HCT116 (cell line): ENCODE results near the gene DNAJB1. TPM values are rescaled to one million over a fixed set of nuclear protein-coding genes. Genes with fewer than 3 reads are reported as not detected.

Source experiments
- ATAC-seq: fragments of 200-7000 bp; cut with Tn5 transposase; 2 replicates; pipeline ENCODE4 v1.9.1; 2020; ENCODE audit warnings: mild to moderate bottlenecking, moderate library complexity
- BruUV-seq: library from RNA; stranded (reverse); fragments of 400-500 nt; replicated peaks from 2 replicates; lab custom pipeline; 2021; lab: Mats Ljungman, UMichigan
- CTCF ChIA-PET: fragments of 300-600 bp; sonication (Branson Sonifier 250); formaldehyde crosslinking; loops from one replicate; lab custom pipeline; 2021; ENCODE audit warnings: antibody characterized with exemption; lab: Charles Lee
- POLR2A ChIA-PET: fragments of 300-600, 350-600 bp; sonication (Branson Sonifier 250); formaldehyde crosslinking; loops from one replicate; lab custom pipeline; 2021; ENCODE audit warnings: antibody characterized with exemption; lab: Charles Lee
- RAD21 ChIA-PET, 2 experiments: fragments of 300-600 bp; sonication (Branson Sonifier 250); formaldehyde crosslinking; loops; one replicate each; lab custom pipeline; 2023; ENCODE audit warnings: low total read pairs in 2 of 2; ENCODE audit not compliant: uncharacterized antibody in 2 of 2, unreplicated experiment in 2 of 2, low non-redundant PET in 1 of 2; lab: Charles Lee
- DNase-seq: peaks from one replicate; pipeline ENCODE4 v3.0.0-alpha.2; 2010; ENCODE audit warnings: low read depth, low spot score
- H2AFZ ChIP-seq: fragments of 200-600 bp; shearing (Covaris generic), sonication (generic); 2 replicates; pipeline ENCODE4 v1.6.1; 2017; ENCODE audit warnings: low read depth, mixed run types, mixed read lengths, antibody characterized with exemption, low read length; ENCODE audit not compliant: poor library complexity, severe bottlenecking
- H3K27ac ChIP-seq: 2 replicates; pipeline ENCODE4 v1.5.1; 2012; ENCODE audit warnings: low read depth, low read length
- H3K27me3 ChIP-seq: fragments of 200-600 bp; sonication (generic); 2 replicates; pipeline ENCODE4 v1.6.1; 2016; ENCODE audit warnings: mixed run types, low read length, mixed read lengths; ENCODE audit not compliant: insufficient read depth
- H3K36me3 ChIP-seq, 2 experiments: fragments of 200-500 bp in 1 of 2; fragments of 200-600 bp in 1 of 2; sonication (Bioruptor generic) in 1 of 2; sonication (generic) in 1 of 2; 2 replicates each; pipeline versions ENCODE4 v1.5.1 to v1.6.1; 2014 to 2016; ENCODE audit warnings: low read length in 2 of 2, inconsistent platforms in 1 of 2, mixed read lengths in 1 of 2, mixed run types in 1 of 2; ENCODE audit not compliant: insufficient read depth in 2 of 2, control insufficient read depth in 1 of 2
- H3K4me1 ChIP-seq, 2 experiments: fragments of 200-600 bp in 1 of 2; sonication (generic) in 1 of 2; 2 replicates each; pipeline versions ENCODE4 v1.5.1 to v1.6.1; 2012 to 2017; ENCODE audit warnings: low read length in 2 of 2, inconsistent platforms in 1 of 2, mild to moderate bottlenecking in 1 of 2, mixed read lengths in 1 of 2, mixed run types in 1 of 2, moderate library complexity in 1 of 2; ENCODE audit not compliant: insufficient read depth in 2 of 2, control insufficient read depth in 1 of 2
- H3K4me2 ChIP-seq: fragments of 200-600 bp; sonication (generic); 2 replicates; pipeline ENCODE4 v1.6.1; 2017; ENCODE audit warnings: mixed run types, low read length, mixed read lengths
- H3K4me3 ChIP-seq, 2 experiments: fragments of 200-600 bp in 1 of 2; sonication (generic) in 1 of 2; replicated peaks in 1 of 2; 2 replicates each; pipeline ENCODE4 v1.5.1; 2011 to 2016; ENCODE audit warnings: low read length in 2 of 2, control low read depth in 1 of 2, low read depth in 1 of 2, mild to moderate bottlenecking in 1 of 2, mixed read lengths in 1 of 2, mixed run types in 1 of 2
- H3K79me2 ChIP-seq: fragments of 200-600 bp; sonication (generic); 2 replicates; pipeline ENCODE4 v1.6.1; 2017; ENCODE audit warnings: mild to moderate bottlenecking, mixed run types, low read length, moderate library complexity, mixed read lengths; ENCODE audit not compliant: insufficient read depth
- H3K9ac ChIP-seq: fragments of 200-600 bp; sonication (generic); 2 replicates; pipeline ENCODE4 v1.6.1; 2016; ENCODE audit warnings: low read length, mixed read lengths
- H3K9me2 ChIP-seq: fragments of 200-600 bp; sonication (generic), shearing (Covaris generic); 2 replicates; pipeline ENCODE4 v1.6.1; 2017; ENCODE audit warnings: mixed run types, mild to moderate bottlenecking, moderate library complexity; ENCODE audit not compliant: insufficient read depth
- H3K9me3 ChIP-seq, 2 experiments: fragments of 200-500 bp in 1 of 2; fragments of 200-600 bp in 1 of 2; sonication (Bioruptor generic) in 1 of 2; sonication (generic) in 1 of 2; 2 replicates each; pipeline ENCODE4 v1.6.1; 2014 to 2017; ENCODE audit warnings: low read length in 2 of 2, mixed read lengths in 2 of 2, inconsistent platforms in 1 of 2, low read depth in 1 of 2, mild to moderate bottlenecking in 1 of 2, mixed run types in 1 of 2, moderate library complexity in 1 of 2; ENCODE audit not compliant: control insufficient read depth in 1 of 2, insufficient read depth in 1 of 2
- H4K20me1 ChIP-seq: fragments of 200-600 bp; sonication (generic), shearing (Covaris generic); 2 replicates; pipeline ENCODE4 v1.6.1; 2017; ENCODE audit warnings: mixed run types, mild to moderate bottlenecking, moderate library complexity; ENCODE audit not compliant: insufficient read depth
- CBX3 ChIP-seq: IDR thresholded peaks from 2 replicates; pipeline ENCODE4 v1.6.1; 2012; ENCODE audit warnings: low read depth
- CEBPB ChIP-seq: IDR thresholded peaks from 2 replicates; pipeline ENCODE4 v1.6.1; 2012; ENCODE audit warnings: low read depth
- ELF1 ChIP-seq: IDR thresholded peaks from 2 replicates; pipeline ENCODE4 v1.6.1; 2012; ENCODE audit warnings: low read depth, borderline replicate concordance
- EZH2phosphoT487 ChIP-seq: fragments of 200-600 bp; IDR thresholded peaks from 2 replicates; pipeline ENCODE4 v1.6.1; 2018; ENCODE audit warnings: antibody characterized with exemption, borderline replicate concordance
- JUND ChIP-seq: IDR thresholded peaks from 2 replicates; pipeline ENCODE4 v1.6.1; 2012
- RAD21 ChIP-seq: IDR thresholded peaks from 2 replicates; pipeline ENCODE4 v1.6.1; 2012; ENCODE audit warnings: low read depth, mild to moderate bottlenecking
- SIN3A ChIP-seq: IDR thresholded peaks from 2 replicates; pipeline ENCODE4 v1.6.1; 2012; ENCODE audit warnings: low read depth
- SP1 ChIP-seq: IDR thresholded peaks from 2 replicates; pipeline ENCODE4 v1.6.1; 2012; ENCODE audit warnings: low read depth
- SRF ChIP-seq: IDR thresholded peaks from 2 replicates; pipeline ENCODE4 v1.6.1; 2012; ENCODE audit warnings: low read depth
- TCF7L2 ChIP-seq: IDR thresholded peaks from 2 replicates; pipeline ENCODE4 v1.7.0; 2011; ENCODE audit warnings: borderline replicate concordance, inconsistent platforms; ENCODE audit not compliant: insufficient read depth, insufficient read length; ENCODE audit errors: extremely low read depth
- YY1 ChIP-seq: IDR thresholded peaks from 2 replicates; pipeline ENCODE4 v1.6.1; 2011; ENCODE audit warnings: low read length, low read depth, moderate library complexity, mild to moderate bottlenecking; ENCODE audit not compliant: insufficient replicate concordance; ENCODE audit errors: extremely low read depth
- intact Hi-C: fragments of 100-400 bp; cut with micrococcal nuclease; formaldehyde crosslinking; loops from 2 replicates; pipeline ENCODE4 v1.10.0; 2022
- total RNA-seq: library from RNA; stranded (reverse); gene quantifications from one replicate; pipeline ENCODE4 v1.2.1, GENCODE V29; 2021; ENCODE audit not compliant: unreplicated experiment
- TF ChIP-seq, protein P1 (sequence below): IDR thresholded peaks from 2 replicates; pipeline ENCODE4 v1.6.1; 2011; ENCODE audit warnings: mild to moderate bottlenecking, low read length, moderate library complexity; ENCODE audit not compliant: insufficient replicate concordance; ENCODE audit errors: extremely low read depth
- TF ChIP-seq, protein P2 (sequence below), 3 experiments: fragments of 200-600 bp in 1 of 3; sonication (generic) in 1 of 3; IDR thresholded peaks in 2 of 3; conservative IDR thresholded peaks in 1 of 3; 2 replicates each; pipeline ENCODE4 v1.5.1; 2012 to 2017; ENCODE audit warnings: low read depth in 2 of 3, low read length in 2 of 3, antibody characterized with exemption in 1 of 3, borderline replicate concordance in 1 of 3, control low read depth in 1 of 3, mild to moderate bottlenecking in 1 of 3, mixed read lengths in 1 of 3, mixed run types in 1 of 3, moderate library complexity in 1 of 3; ENCODE audit not compliant: insufficient read depth in 1 of 3
- TF ChIP-seq, protein P3 (sequence below): IDR thresholded peaks from 2 replicates; pipeline ENCODE4 v1.6.1; 2012

DNAJB1 gene
- total RNA-seq, 1 experiment from 2014 or later: 175 TPM

DNA sequence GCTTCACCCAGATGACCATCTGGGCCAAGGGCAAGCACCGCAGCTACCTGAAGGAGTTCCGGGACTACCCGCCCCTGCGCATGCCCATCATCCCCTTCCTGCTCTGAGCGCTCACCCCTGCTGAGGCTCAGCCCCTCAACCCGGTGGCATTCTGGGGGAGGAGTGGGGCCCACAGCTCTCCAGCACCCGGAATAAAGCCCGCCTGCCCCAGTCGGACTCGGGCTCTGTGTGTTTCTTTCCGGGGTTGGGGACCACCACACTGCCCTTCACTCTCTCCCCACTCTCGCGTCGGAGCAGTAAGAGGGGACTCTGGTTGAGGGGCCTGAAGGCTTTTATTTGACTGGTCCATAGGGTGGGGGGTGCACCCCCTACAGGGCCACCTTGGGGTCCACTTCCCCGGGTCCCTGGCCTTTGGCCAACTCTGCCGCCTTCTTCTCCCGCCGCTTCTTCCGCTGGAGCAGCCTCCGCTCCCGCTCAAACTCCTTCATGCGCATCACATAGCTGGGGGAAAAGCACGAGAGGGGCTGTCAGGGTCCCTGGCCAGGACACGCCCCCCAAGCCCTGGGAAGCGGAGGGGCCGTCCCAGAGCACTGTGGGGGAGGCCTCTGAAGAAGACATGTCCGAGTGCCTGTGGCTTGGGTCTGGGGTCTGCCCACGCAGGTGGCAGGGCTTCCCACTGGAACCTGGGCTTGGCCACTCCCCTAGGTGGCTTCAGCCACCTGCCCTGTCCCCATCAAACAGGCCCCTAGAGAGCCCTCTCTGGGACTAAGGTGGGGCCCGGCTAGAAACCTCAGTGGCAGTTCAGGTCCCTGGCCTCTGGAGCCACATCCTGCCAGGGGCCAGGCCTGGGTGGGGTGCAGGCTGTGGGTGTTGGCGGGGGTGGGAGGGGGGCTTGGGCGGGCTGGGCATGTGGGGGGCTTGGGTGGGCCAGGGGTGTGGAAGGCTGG is 47.8 kb upstream of the DNAJB1 start:
- H3K36me3 ChIP-seq: peaks cover 0 to 4% of the 10 kb centered on the region in 2 experiments; a peak in 2 of 4 replicates
- ChIA-PET CTCF (no interaction called here), POLR2A (no interaction called here), RAD21 (no interaction called here)
- intact Hi-C loops: no loop called here
- H2AFZ ChIP-seq: no peak overlapping the region
- H3K9me2 ChIP-seq: no peaks in the 10 kb centered on the region
- H3K4me3 ChIP-seq: no peak overlapping the region
- no peak overlapping the region for H3K9ac ChIP-seq
- H3K27me3 ChIP-seq: no peaks in the 10 kb centered on the region
- H3K9me3 ChIP-seq: no peaks in the 10 kb centered on the region
- H3K79me2 ChIP-seq: peaks cover 53% of the 10 kb centered on the region
- no peaks in the 10 kb centered on the region for H4K20me1 ChIP-seq
- ATAC-seq: no peak
- peaks cover 11 to 25% of the 10 kb centered on the region in 2 experiments; a peak in 3 of 4 replicates for H3K4me1 ChIP-seq
- TF ChIP-seq ELF1 (no peak), EZH2phosphoT487 (no peak), CBX3 (no peak), SIN3A (no peak), SP1 (no peak), JUND (no peak), SRF (no peak), RAD21 (no peak), CEBPB (no peak), YY1 (no peak), TCF7L2 (no peak)
- TF ChIP-seq, protein P1, sequence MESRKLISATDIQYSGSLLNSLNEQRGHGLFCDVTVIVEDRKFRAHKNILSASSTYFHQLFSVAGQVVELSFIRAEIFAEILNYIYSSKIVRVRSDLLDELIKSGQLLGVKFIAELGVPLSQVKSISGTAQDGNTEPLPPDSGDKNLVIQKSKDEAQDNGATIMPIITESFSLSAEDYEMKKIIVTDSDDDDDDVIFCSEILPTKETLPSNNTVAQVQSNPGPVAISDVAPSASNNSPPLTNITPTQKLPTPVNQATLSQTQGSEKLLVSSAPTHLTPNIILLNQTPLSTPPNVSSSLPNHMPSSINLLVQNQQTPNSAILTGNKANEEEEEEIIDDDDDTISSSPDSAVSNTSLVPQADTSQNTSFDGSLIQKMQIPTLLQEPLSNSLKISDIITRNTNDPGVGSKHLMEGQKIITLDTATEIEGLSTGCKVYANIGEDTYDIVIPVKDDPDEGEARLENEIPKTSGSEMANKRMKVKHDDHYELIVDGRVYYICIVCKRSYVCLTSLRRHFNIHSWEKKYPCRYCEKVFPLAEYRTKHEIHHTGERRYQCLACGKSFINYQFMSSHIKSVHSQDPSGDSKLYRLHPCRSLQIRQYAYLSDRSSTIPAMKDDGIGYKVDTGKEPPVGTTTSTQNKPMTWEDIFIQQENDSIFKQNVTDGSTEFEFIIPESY: no peak
- TF ChIP-seq, protein P2, sequence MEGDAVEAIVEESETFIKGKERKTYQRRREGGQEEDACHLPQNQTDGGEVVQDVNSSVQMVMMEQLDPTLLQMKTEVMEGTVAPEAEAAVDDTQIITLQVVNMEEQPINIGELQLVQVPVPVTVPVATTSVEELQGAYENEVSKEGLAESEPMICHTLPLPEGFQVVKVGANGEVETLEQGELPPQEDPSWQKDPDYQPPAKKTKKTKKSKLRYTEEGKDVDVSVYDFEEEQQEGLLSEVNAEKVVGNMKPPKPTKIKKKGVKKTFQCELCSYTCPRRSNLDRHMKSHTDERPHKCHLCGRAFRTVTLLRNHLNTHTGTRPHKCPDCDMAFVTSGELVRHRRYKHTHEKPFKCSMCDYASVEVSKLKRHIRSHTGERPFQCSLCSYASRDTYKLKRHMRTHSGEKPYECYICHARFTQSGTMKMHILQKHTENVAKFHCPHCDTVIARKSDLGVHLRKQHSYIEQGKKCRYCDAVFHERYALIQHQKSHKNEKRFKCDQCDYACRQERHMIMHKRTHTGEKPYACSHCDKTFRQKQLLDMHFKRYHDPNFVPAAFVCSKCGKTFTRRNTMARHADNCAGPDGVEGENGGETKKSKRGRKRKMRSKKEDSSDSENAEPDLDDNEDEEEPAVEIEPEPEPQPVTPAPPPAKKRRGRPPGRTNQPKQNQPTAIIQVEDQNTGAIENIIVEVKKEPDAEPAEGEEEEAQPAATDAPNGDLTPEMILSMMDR (IDR thresholded peaks at IDR 0.05 in 2 of 3, conservative IDR thresholded peaks at IDR 0.05 in 1 of 3; ENCODE audit: borderline replicate concordance in 1 of 3, insufficient read depth in 1 of 3, low read depth in 2 of 3, low read length in 2 of 3): no peak
- TF ChIP-seq, protein P3, sequence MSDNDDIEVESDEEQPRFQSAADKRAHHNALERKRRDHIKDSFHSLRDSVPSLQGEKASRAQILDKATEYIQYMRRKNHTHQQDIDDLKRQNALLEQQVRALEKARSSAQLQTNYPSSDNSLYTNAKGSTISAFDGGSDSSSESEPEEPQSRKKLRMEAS: no peak
- TF ChIP-seq, all 23 proteins: peak for 0
- H3K4me2 ChIP-seq: no peak overlapping the region
- BruUV-seq: no TSS peak
- H3K27ac ChIP-seq: no peak overlapping the region
- DNase-seq: no peak
